HG02610 (cell line): ENCODE measurements around the gene CKS1B.

Experiments used
- ATAC-seq: cut with Tn5 transposase; IDR thresholded peaks from one replicate; pipeline ENCODE4 v1.9.1; 2021; ENCODE audit warnings: mild to moderate bottlenecking, moderate library complexity; ENCODE audit not compliant: unreplicated experiment

Gene CKS1B

GRCh38 chr1:154945962-154946850 is 28.3 kb upstream of the CKS1B start:
- no peak for ATAC-seq

GRCh38 chr1:154948079-154948478 is 26.4 kb upstream of the CKS1B start:
- ATAC-seq: no peak

GRCh38 chr1:154951901-154952657 is 22.4 kb upstream of the CKS1B start:
- no peak for ATAC-seq

- no peak for ATAC-seq
Measured at GRCh38 chr1:154952664-154953063, 21.8 kb upstream of the CKS1B start.

GRCh38 chr1:154953611-154954038 is 20.9 kb upstream of the CKS1B start:
- ATAC-seq: no peak

- ATAC-seq: no peak
Measured at GRCh38 chr1:154954541-154954940, 19.9 kb upstream of the CKS1B start.

- ATAC-seq: peak; percentile 54
Measured at GRCh38 chr1:154955039-154955717, 19.3 kb upstream of the CKS1B start.

GRCh38 chr1:154955718-154956543 is 18.6 kb upstream of the CKS1B start, which contains the start of gene PBXIP1:
Gene PBXIP1, minus strand, starts transcription at chr1:154956099. Its CDS starts 2,378 bp downstream, at chr1:154953721.
- peak; percentile 45 for ATAC-seq

- no peak for ATAC-seq
Measured at GRCh38 chr1:154956544-154956941, 17.9 kb upstream of the CKS1B start.

GRCh38 chr1:154957091-154957657 is 17.3 kb upstream of the CKS1B start:
- ATAC-seq: no peak

GRCh38 chr1:154958036-154958435 is 16.4 kb upstream of the CKS1B start:
- ATAC-seq: no peak

GRCh38 chr1:154958681-154959425 is 15.6 kb upstream of the CKS1B start:
- no peak for ATAC-seq

- no peak for ATAC-seq
Measured at GRCh38 chr1:154959426-154959780, 15.1 kb upstream of the CKS1B start.

GRCh38 chr1:154960446-154961136 is 13.9 kb upstream of the CKS1B start:
- ATAC-seq: no peak

GRCh38 chr1:154961207-154962155 is 13.0 kb upstream of the CKS1B start, which contains the start of gene PYGO2:
Gene PYGO2, minus strand, starts transcription at chr1:154961782. Its CDS starts 206 bp downstream, at chr1:154961576.
- peak; percentile 67 for ATAC-seq

- ATAC-seq: no peak
Measured at GRCh38 chr1:154962156-154962749, 12.2 kb upstream of the CKS1B start.

- no peak for ATAC-seq
Measured at GRCh38 chr1:154962795-154963330, 11.6 kb upstream of the CKS1B start.
